GM12872 (cell line): ENCODE data around the gene ZBTB20.

Experiments
- TF ChIP-seq, protein P1 (sequence below): IDR thresholded peaks from 3 replicates; pipeline ENCODE4 v1.5.1; 2011; ENCODE audit warnings: low read depth, mild to moderate bottlenecking, low read length, moderate library complexity; ENCODE audit not compliant: insufficient read depth

Gene ZBTB20

DNA sequence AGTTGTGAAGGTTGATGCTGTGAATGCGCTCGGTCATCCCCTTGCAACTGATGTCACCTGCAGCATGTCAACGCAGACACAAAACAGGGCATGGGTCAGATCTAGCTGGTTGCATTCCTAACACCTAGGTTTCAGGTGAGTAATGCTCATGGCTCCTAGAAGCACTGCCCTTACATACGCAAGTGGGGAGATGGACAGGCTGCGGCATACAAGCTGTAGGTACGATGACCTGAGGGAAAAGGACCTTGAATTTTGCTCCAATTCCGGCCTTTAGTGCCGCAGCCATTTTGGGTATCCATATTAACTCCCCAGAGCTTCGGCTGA is 795.3 kb downstream of the ZBTB20 start:
- TF ChIP-seq, protein P1, sequence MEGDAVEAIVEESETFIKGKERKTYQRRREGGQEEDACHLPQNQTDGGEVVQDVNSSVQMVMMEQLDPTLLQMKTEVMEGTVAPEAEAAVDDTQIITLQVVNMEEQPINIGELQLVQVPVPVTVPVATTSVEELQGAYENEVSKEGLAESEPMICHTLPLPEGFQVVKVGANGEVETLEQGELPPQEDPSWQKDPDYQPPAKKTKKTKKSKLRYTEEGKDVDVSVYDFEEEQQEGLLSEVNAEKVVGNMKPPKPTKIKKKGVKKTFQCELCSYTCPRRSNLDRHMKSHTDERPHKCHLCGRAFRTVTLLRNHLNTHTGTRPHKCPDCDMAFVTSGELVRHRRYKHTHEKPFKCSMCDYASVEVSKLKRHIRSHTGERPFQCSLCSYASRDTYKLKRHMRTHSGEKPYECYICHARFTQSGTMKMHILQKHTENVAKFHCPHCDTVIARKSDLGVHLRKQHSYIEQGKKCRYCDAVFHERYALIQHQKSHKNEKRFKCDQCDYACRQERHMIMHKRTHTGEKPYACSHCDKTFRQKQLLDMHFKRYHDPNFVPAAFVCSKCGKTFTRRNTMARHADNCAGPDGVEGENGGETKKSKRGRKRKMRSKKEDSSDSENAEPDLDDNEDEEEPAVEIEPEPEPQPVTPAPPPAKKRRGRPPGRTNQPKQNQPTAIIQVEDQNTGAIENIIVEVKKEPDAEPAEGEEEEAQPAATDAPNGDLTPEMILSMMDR = no peak

DNA sequence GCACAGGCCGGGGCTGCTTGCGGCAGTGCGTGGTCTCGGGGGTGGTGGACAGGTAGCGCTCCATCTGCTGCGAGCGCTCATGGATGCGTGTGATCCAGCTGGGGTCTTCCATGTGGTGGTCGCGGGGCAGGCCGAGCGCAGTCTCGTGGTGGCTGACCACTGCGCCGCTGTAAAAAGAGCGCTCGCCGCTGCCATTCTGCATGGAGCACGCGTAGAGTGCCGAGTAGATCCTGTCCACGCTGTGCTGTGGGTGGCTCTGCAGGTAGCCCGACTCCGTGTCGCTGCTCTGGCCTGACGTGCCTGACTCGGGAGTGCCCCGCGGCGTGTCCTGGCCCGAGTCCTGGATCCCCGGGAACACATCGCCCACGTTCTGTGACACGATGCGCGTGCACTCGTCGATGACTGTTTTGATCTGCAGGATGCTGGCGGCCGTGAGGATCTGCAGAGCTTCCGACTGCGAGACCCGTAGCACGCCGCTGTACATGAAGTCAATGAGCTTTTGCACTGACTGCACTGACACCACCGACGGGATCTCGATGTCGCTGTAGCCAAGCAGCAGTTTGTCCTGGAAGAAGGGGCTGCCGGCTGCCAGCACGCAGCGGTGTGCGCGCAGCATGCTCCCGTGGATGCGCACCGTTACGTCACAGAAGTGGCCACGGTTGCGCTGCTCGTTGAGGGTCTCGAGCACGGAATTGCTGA is 795.8 kb downstream of the ZBTB20 start:
- TF ChIP-seq, protein P1 = no peak

DNA sequence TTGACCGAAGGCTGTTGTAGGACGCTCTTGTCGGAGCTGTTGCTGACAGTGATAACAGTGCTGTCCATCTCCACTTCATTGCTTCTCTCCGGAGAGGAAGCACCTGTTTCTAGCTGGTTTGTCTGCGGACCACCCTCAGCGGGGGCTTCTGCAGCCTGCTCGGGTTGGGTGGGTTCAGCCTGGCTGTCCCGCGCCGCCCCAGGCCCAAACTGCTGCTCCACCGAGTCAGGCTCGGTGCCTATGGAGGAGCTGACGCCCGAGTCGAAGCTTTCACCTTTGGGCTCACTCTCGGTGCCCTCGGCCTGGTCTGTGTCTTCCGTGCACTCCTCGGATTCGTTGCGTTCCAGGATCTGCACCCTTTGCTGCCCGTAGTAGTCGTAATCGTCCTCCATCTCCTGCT is 796.4 kb downstream of the ZBTB20 start:
- TF ChIP-seq, protein P1 = no peak

DNA sequence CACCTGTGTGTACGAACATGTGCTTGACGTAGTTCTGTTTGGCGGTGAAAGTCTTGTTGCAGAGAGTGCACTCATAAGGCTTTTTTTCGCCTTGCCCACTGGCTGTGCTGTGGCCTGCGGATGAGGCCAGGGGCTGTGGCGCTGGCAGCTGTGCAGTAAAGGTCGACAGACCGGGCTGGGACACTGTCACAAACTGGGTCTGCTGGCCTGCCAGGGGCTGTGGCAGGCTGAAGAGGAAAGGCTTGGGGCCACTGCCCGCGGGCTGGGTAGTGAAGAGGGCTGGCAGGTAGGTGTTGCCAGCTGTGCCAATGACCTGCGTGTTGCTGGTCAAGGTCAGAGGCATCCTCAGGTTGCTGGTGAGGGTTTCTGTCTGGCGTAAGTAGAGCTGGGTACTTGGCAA is 796.8 kb downstream of the ZBTB20 start:
- TF ChIP-seq, protein P1 = no peak

DNA sequence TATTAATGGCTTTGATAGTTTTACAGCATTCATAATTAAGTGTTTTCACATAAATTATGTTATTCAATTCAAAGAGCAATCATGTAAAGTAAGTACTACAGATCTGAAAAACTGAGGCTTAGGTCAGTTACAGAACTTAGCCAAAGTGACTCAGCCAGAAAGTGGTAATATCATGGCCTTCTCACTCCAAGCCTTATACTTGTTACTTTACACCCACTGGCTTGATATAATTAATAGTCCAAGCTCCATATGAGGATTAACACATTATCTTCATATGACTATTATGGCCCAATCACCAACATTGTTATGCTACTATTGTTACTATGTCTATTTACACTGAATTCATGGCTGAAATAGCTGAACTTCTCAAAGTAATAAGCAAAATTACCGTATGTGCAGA is 802.6 kb downstream of the ZBTB20 start:
- TF ChIP-seq, protein P1 = no peak

DNA sequence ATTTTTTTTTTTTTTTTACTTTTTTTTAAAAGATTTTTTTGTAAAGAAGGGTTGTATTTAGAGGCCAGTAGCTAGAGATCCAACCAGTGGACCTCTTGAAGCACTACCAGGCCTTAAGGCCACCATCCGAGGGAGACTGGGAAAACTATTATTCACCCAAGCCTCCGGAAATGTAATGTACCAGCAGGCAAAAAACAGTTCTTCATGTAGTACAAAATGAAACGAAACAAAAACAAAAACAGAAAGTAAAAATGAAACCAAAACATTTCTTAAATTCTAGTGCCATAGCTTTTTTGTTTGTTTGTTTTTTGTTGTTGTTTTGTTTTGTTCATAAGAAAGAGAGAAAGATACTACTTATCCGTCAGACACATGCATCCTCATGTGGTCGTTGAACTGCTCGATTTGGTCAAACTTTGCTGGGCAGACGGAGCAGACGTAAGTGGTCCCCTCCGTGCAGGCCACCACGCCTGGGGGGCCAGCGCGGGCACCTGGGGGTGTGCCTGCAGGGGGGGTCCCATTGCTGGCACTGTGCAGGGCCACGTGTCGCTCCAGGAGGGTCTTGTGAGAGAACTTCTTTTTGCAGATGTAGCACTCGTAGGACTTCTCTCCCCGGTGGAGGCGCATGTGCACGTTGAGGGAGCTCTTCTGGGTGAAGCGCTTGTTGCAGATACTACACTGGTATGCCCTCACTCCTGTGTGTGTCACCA is 808.3 kb downstream of the ZBTB20 start:
- TF ChIP-seq, protein P1 = no peak

DNA sequence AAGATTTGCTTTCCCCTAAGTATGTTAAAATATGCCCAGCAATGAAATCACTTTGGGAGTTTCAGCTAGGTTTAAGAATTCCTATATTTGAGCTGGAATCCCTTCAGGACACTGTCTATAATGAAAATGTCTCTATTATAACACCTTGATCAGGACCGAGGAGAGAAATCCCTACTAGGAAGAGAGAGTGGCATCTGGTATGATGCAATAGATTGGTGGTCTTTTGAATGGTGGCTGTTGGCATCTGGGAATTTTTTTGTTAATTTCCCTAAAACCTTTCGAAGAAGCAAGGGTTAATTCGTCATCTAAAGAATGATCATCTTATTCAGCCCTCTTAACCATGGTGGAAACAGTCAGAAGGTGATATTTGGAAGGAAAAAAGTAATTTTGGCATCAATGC is 810.2 kb downstream of the ZBTB20 start:
- TF ChIP-seq, protein P1 = no peak
